Subcutaneous abdominal adipose tissue (tissue), 5 donors: ENCODE results near the gene ST8SIA2.

ENCODE experiments used
- H3K27ac ChIP-seq: one replicate; pipeline ENCODE4 v1.7.0; 2013; ENCODE audit warnings: low read depth, mild to moderate bottlenecking, inconsistent platforms, low read length, moderate library complexity
- H3K27me3 ChIP-seq, 5 donors: one replicate each; pipeline ENCODE4 v1.7.0; 2013; ENCODE audit warnings: low read length in 5 of 5, inconsistent platforms in 1 of 5; ENCODE audit not compliant: control insufficient read depth in 5 of 5, insufficient read depth in 4 of 5
- H3K36me3 ChIP-seq, 5 donors: one replicate each; pipeline ENCODE4 v1.7.0; 2013; ENCODE audit warnings: low read length in 5 of 5; ENCODE audit not compliant: control insufficient read depth in 5 of 5, insufficient read depth in 5 of 5
- H3K4me1 ChIP-seq, 5 donors: one replicate each; pipeline ENCODE4 v1.7.0; 2013; ENCODE audit warnings: low read length in 5 of 5, mild to moderate bottlenecking in 3 of 5, moderate library complexity in 1 of 5; ENCODE audit not compliant: control insufficient read depth in 5 of 5, insufficient read depth in 5 of 5
- H3K4me3 ChIP-seq, 5 donors: one replicate each; pipeline ENCODE4 v1.7.0; 2013; ENCODE audit warnings: low read length in 5 of 5, low read depth in 1 of 5
- H3K9ac ChIP-seq, 5 donors: one replicate each; pipeline ENCODE4 v1.7.0; 2013; ENCODE audit warnings: low read length in 5 of 5, mild to moderate bottlenecking in 4 of 5, moderate library complexity in 3 of 5
- H3K9me3 ChIP-seq, 5 donors: one replicate each; pipeline ENCODE4 v1.7.0; 2013; ENCODE audit warnings: low read length in 5 of 5; ENCODE audit not compliant: control insufficient read depth in 5 of 5
- donor health status: healthy.
- donor health status: healthy.
- donor health status: healthy.
- donor health status: healthy.
- donor health status: healthy.

Gene ST8SIA2

DNA sequence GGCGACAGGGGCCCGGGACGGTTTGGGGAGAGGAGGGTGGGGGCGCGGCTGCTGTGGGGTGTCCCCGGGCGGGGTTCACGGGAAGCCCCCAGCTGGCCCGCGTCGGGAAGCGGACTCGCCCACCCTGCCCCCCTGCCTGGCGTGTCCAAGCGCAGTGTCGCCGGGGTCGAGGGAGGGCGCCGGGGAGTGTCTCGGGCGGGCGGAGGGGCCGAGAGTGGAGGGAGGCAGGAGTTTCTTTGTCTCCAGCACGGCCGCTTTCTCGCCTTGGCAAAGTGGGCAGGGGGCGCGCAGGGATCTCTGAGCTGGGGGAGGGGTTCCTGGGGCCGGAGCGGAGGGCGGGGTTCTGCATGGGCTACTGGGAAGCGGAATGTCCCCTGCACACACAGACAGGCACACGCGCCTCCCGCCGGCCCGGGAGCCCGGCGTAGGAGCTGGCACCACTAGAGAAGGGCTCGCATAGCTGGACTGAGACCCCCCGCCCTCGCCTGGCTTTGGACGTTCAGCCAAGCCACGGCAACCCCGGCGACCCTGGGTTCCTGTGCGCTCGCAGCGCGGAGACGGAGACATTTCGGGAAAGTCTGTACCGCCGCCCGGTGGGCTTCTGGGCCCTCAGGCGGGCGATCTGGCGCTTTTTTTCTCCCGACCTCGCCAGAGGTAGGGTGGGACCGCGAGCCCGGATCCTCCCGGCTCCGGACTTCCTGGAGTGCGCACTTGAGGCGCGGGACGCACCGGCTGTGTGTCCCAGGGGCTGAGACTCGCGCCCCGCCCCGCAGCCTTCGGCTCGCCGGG lies 822 bp downstream of the ST8SIA2 start:
- H3K9ac ChIP-seq: no peak overlapping the region
- peaks cover 0 to 11% (median 0%) of the 10 kb centered on the region in 5 donors for H3K4me1 ChIP-seq
- no peak overlapping the region for H3K27ac ChIP-seq
- peak overlapping the region in 1 of 5 donors; percentile 20 for H3K4me3 ChIP-seq
- H3K27me3 ChIP-seq: peaks cover 14 to 51% (median 44%) of the 10 kb centered on the region in 5 donors
- H3K9me3 ChIP-seq: no peaks in the 10 kb centered on the region
- H3K36me3 ChIP-seq: no peaks in the 10 kb centered on the region

- Histone ChIP-seq H3K27ac (no peak overlapping the region), H3K27me3 (peaks cover 14 to 51% (median 44%) of the 10 kb centered on the region in 5 donors), H3K4me3 (no peak overlapping the region), H3K4me1 (peaks cover 0 to 11% (median 0%) of the 10 kb centered on the region in 5 donors), H3K9ac (no peak overlapping the region), H3K36me3 (no peaks in the 10 kb centered on the region), H3K9me3 (no peaks in the 10 kb centered on the region)
Observed at GRCh38 chr15:92395098-92395635, 1.5 kb downstream of the ST8SIA2 start.

DNA sequence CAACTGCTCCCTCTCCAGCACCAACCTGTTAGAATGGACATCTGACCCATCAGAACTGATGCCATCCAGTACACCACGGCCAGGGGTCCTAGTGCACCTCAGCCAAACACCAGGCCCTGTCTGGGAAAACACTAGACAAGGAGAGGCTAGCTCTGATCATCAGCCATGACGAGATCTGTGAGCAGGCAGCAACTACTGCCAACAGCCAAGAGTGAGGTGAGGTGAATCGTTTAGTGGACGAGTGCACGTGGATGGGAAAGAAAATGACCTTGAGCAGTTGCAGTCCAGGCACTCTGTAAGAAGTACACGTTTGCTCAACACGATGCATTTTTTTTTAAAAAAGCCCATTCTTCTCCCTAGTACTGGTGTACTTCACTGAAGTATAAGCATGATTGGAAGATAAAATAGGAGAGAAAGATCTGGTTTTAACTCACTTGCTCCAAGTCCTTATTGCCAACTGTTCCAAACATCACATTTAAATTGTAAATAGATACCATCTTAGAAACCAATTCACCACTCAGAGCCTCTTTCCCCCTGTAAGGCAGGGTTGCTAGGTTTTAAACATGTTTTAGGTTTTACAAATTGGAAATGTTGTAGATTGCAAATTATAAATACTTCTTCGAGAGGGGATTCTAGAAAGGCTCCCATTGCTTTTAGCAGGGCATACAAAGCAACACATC lies 5.7 kb downstream of the ST8SIA2 start:
- no peaks in the 10 kb centered on the region for H3K36me3 ChIP-seq
- no peak overlapping the region for H3K27ac ChIP-seq
- H3K9me3 ChIP-seq: no peaks in the 10 kb centered on the region
- H3K27me3 ChIP-seq: peaks cover 9 to 26% (median 23%) of the 10 kb centered on the region in 5 donors
- H3K4me1 ChIP-seq: no peaks in the 10 kb centered on the region
- no peak overlapping the region for H3K9ac ChIP-seq
- H3K4me3 ChIP-seq: no peak overlapping the region

GRCh38 chr15:92400573-92400972 lies 6.9 kb downstream of the ST8SIA2 start:
- Histone ChIP-seq H3K36me3 (no peaks in the 10 kb centered on the region), H3K4me1 (no peaks in the 10 kb centered on the region), H3K27me3 (peaks cover 0 to 17% (median 14%) of the 10 kb centered on the region in 5 donors), H3K4me3 (no peak overlapping the region), H3K9ac (no peak overlapping the region), H3K9me3 (no peaks in the 10 kb centered on the region), H3K27ac (no peak overlapping the region)

GRCh38 chr15:92400980-92401787 lies 7.5 kb downstream of the ST8SIA2 start:
- Histone ChIP-seq H3K27me3 (peaks cover 0 to 13% (median 8%) of the 10 kb centered on the region in 5 donors), H3K9me3 (no peaks in the 10 kb centered on the region), H3K36me3 (no peaks in the 10 kb centered on the region), H3K27ac (no peak overlapping the region), H3K9ac (no peak overlapping the region), H3K4me3 (no peak overlapping the region), H3K4me1 (no peaks in the 10 kb centered on the region)

GRCh38 chr15:92402751-92403150 lies 9.1 kb downstream of the ST8SIA2 start:
- H3K4me3 ChIP-seq: no peak overlapping the region
- H3K9ac ChIP-seq: no peak overlapping the region
- no peaks in the 10 kb centered on the region for H3K9me3 ChIP-seq

GRCh38 chr15:92405942-92406341 lies 12.3 kb downstream of the ST8SIA2 start:
- no peaks in the 10 kb centered on the region for H3K4me1 ChIP-seq
- no peak overlapping the region for H3K4me3 ChIP-seq
- no peaks in the 10 kb centered on the region for H3K9me3 ChIP-seq
- peaks cover 0 to 10% (median 2%) of the 10 kb centered on the region in 5 donors for H3K27me3 ChIP-seq
- H3K9ac ChIP-seq: no peak overlapping the region
- no peak overlapping the region for H3K27ac ChIP-seq
- no peaks in the 10 kb centered on the region for H3K36me3 ChIP-seq

More at GRCh38 chr15:92402751-92403150, 9.1 kb downstream of the ST8SIA2 start:
- H3K27ac ChIP-seq: no peak overlapping the region
- no peaks in the 10 kb centered on the region for H3K4me1 ChIP-seq
- H3K27me3 ChIP-seq: peaks cover 0 to 9% (median 8%) of the 10 kb centered on the region in 5 donors
- H3K36me3 ChIP-seq: no peaks in the 10 kb centered on the region

DNA sequence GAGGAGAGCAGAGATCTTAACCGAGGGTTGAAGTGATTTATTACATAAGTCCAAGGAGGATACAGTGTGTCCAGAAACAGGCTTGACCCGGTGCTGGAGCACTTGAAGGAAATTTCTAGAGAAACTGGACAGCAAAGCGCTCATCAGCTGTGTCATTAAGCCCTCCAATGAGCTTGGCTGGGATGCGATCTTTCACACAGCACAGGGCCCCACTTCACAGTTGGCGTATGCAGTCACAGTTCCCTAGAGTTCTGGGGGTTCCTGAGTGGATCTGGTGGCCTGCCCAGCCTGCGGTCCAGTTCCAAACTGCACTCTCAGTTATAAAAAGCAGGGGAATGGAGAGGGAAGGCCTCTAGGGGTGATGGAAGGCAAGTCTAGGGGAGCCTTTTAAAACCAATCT lies 13.6 kb downstream of the ST8SIA2 start:
- Histone ChIP-seq H3K27ac (no peak overlapping the region), H3K27me3 (peaks cover 0 to 10% (median 0%) of the 10 kb centered on the region in 5 donors), H3K9ac (no peak overlapping the region)

DNA sequence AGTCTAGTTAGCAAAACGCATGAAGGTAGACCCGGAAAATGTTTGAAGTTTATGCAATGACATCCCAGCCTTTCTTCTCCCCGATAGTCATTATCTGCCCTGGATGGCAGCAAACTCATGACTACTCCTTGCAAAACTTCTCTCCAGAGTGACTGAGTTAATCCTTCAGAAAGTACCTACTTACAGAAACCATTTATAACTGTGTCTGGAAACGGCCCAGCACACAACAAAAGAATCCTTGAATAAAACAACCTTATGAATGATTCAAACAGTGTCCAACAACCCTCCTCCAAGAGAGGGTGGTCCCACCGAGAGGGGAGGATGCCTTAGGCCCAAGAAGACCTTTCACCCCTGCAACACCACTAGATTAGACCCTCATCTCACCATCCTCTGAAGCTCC lies 14.2 kb downstream of the ST8SIA2 start:
- Histone ChIP-seq H3K27me3 (peaks cover 0 to 7% (median 0%) of the 10 kb centered on the region in 5 donors), H3K9me3 (no peaks in the 10 kb centered on the region), H3K9ac (no peak overlapping the region), H3K27ac (no peak overlapping the region), H3K36me3 (no peaks in the 10 kb centered on the region), H3K4me3 (no peak overlapping the region), H3K4me1 (no peaks in the 10 kb centered on the region)

More for the DNA sequence above, 13.6 kb downstream of the ST8SIA2 start:
- Histone ChIP-seq H3K4me3 (no peak overlapping the region), H3K9me3 (no peaks in the 10 kb centered on the region), H3K4me1 (no peaks in the 10 kb centered on the region), H3K36me3 (no peaks in the 10 kb centered on the region)
